Spleen (tissue), 11 donors: ENCODE data around the gene IGF1R. TPM values are rescaled to one million over a fixed set of nuclear protein-coding genes. Genes with fewer than 3 reads are reported as not detected.

Experiments
- DNase-seq: peaks from one replicate; pipeline ENCODE4 v3.0.0-alpha.2; 2020
- H3K27ac ChIP-seq, 8 donors: fragments of 200-600 bp; sonication (generic) in 7 of 8; 1 replicate in 4 of 8; 2 replicates in 4 of 8; pipeline versions ENCODE4 v1.5.0 to v1.8.0; 2016 to 2021; ENCODE audit warnings: inconsistent platforms in 4 of 8, mild to moderate bottlenecking in 4 of 8, moderate library complexity in 1 of 8
- H3K27me3 ChIP-seq, 7 donors: fragments of 200-600 bp; sonication (generic) in 6 of 7; replicated peaks in 1 of 7; 1 replicate in 4 of 7; 2 replicates in 3 of 7; pipeline versions ENCODE4 v1.5.0 to v1.8.0; 2016 to 2021; ENCODE audit warnings: inconsistent platforms in 3 of 7, mild to moderate bottlenecking in 1 of 7
- H3K36me3 ChIP-seq, 6 donors: fragments of 200-600 bp; sonication (generic) in 5 of 6; 1 replicate in 4 of 6; 2 replicates in 2 of 6; pipeline versions ENCODE4 v1.5.0 to v1.8.0; 2016 to 2021; ENCODE audit warnings: inconsistent platforms in 2 of 6
- H3K4me1 ChIP-seq, 6 donors: fragments of 200-600 bp; sonication (generic) in 5 of 6; 1 replicate in 3 of 6; 2 replicates in 3 of 6; pipeline versions ENCODE4 v1.5.0 to v1.8.0; 2016 to 2021; ENCODE audit warnings: inconsistent platforms in 3 of 6
- H3K4me3 ChIP-seq, 8 donors: fragments of 200-600 bp; sonication (generic) in 7 of 8; 1 replicate in 4 of 8; 2 replicates in 4 of 8; pipeline versions ENCODE4 v1.5.0 to v1.8.0; 2016 to 2021; ENCODE audit warnings: inconsistent platforms in 4 of 8, mild to moderate bottlenecking in 4 of 8, moderate library complexity in 2 of 8
- H3K9me3 ChIP-seq, 8 donors: fragments of 200-600 bp; sonication (generic) in 7 of 8; 1 replicate in 4 of 8; 2 replicates in 4 of 8; pipeline versions ENCODE4 v1.5.0 to v1.8.0; 2016 to 2021; ENCODE audit warnings: inconsistent platforms in 4 of 8
- CTCF ChIP-seq, 11 experiments: fragments of 200-600 bp in 7 of 11; fragments of 450-650 bp in 4 of 11; sonication (generic) in 4 of 11; IDR thresholded peaks in 8 of 11; conservative IDR thresholded peaks in 3 of 11; 1 replicate in 7 of 11; 2 replicates in 4 of 11; pipeline versions ENCODE4 v1.4.0 to v1.8.0; 2016 to 2021; ENCODE audit warnings: antibody characterized with exemption in 11 of 11, inconsistent platforms in 4 of 11, mild to moderate bottlenecking in 1 of 11
- POLR2A ChIP-seq, 3 donors: fragments of 450-650 bp; IDR thresholded peaks; one replicate each; pipeline ENCODE4 v1.5.1; 2017; ENCODE audit warnings: antibody characterized with exemption in 3 of 3, mild to moderate bottlenecking in 1 of 3
- POLR2AphosphoS5 ChIP-seq, 3 donors: sonication (generic); formaldehyde crosslinking; IDR thresholded peaks; one replicate each; pipeline ENCODE4 v1.5.1; 2017; ENCODE audit warnings: antibody characterized with exemption in 3 of 3
- WGBS, 5 donors: extraction: QIAGEN DNeasy Blood & Tissue Kit in 3 of 5; methylation state at CpG; one replicate each; pipeline versions ENCODE4 v1.1.5 to v1.1.7; 2013 to 2018; 5-methylcytosine and 5-hydroxymethylcytosine counted together
- intact Hi-C: fragments of 100-400 bp; cut with DNase I; formaldehyde crosslinking; loops from one replicate; pipeline ENCODE4 v1.15.0; 2023; ENCODE audit warnings: low total_unique reads
- polyA plus RNA-seq, 3 donors: library from polyadenylated mRNA; stranded (reverse); fragments of 200-250 nt; gene quantifications; one replicate each; pipeline ENCODE4 v1.2.1, GENCODE V29; 2013
- total RNA-seq, 7 donors: library from RNA; depleted of rRNA in 3 of 7; stranded (reverse); fragments of >200 nt in 3 of 7; fragmentation: NEBNext Ultra II Directional in 4 of 7; extraction: Animal tissue kit (Norgen Biotek cat#: 25700) in 4 of 7; gene quantifications; one replicate each; pipeline versions ENCODE4 v1.1.0 to v1.2.1, GENCODE V29; 2016 to 2021
- donor health status: healthy with polysubstance abuse.
- donor health status: DM: no; HTN: no; CAD: no; lungs with moderate emphysema.
- donor health status: DM: no; HTN: no; CAD: no.
- donor health status: Bipolar disorder and iron deficiency.
- donor health status: healthy.
- donor health status: DM: no; HTN: no; CAD: no.
- donor health status: DM: yes; HTN: yes; CAD: no.

Gene IGF1R
- total and polyA plus RNA-seq, 10 donors, result 1.1 to 104 (median 53.1) TPM

- DNase-seq, result no peak
- no peaks in the 10 kb centered on the region for H3K9me3 ChIP-seq
- H3K4me1 ChIP-seq, result peaks cover 0 to 5% (median 0%) of the 10 kb centered on the region in 6 donors
- WGBS, 5 donors, result 76 to 83% (median 81%) methylated on average over 8 of the region's 8 CpGs
- no peak overlapping the region for H3K4me3 ChIP-seq
- intact Hi-C loops, result no loop called here
- TF ChIP-seq POLR2A (IDR thresholded peaks at IDR 0.05), result no peak
- TF ChIP-seq CTCF (IDR thresholded peaks at IDR 0.05 in 8 of 11, conservative IDR thresholded peaks at IDR 0.05 in 3 of 11), result no peak
- no peak for TF ChIP-seq POLR2AphosphoS5 (IDR thresholded peaks at IDR 0.05)
- H3K36me3 ChIP-seq, result no peaks in the 10 kb centered on the region
- H3K27me3 ChIP-seq, result no peaks in the 10 kb centered on the region
- peak overlapping the region in 5 of 8 donors; percentile 12 to 61 (median 31) for H3K27ac ChIP-seq
These were observed 164.5 kb downstream of the IGF1R start for GRCh38 chr15:98812716-98813446.

- no peak for TF ChIP-seq CTCF (IDR thresholded peaks at IDR 0.05 in 8 of 11, conservative IDR thresholded peaks at IDR 0.05 in 3 of 11)
- TF ChIP-seq POLR2A (IDR thresholded peaks at IDR 0.05), result no peak
- TF ChIP-seq POLR2AphosphoS5 (IDR thresholded peaks at IDR 0.05), result no peak
- Histone ChIP-seq H3K4me1 (peaks cover 0 to 5% (median 0%) of the 10 kb centered on the region in 6 donors), H3K27me3 (no peaks in the 10 kb centered on the region), H3K36me3 (no peaks in the 10 kb centered on the region), H3K27ac (no peak overlapping the region), H3K4me3 (no peak overlapping the region), H3K9me3 (no peaks in the 10 kb centered on the region)
- DNase-seq, result no peak
- intact Hi-C loops, result no loop called here
- WGBS, 5 donors, result 79 to 95% (median 89%) methylated on average over 4 of the region's 4 CpGs
These were observed 165.6 kb downstream of the IGF1R start for GRCh38 chr15:98813951-98814350.

- Histone ChIP-seq H3K4me1 (peaks cover 0 to 5% (median 0%) of the 10 kb centered on the region in 6 donors), H3K4me3 (no peak overlapping the region), H3K36me3 (no peaks in the 10 kb centered on the region), H3K9me3 (peaks cover 0 to 6% (median 0%) of the 10 kb centered on the region in 8 donors), H3K27me3 (no peaks in the 10 kb centered on the region), H3K27ac (no peak overlapping the region)
- DNase-seq, result no peak
- TF ChIP-seq POLR2AphosphoS5 (IDR thresholded peaks at IDR 0.05) (no peak), CTCF (IDR thresholded peaks at IDR 0.05 in 8 of 11, conservative IDR thresholded peaks at IDR 0.05 in 3 of 11) (no peak), POLR2A (IDR thresholded peaks at IDR 0.05) (no peak)
- 86 to 97% (median 92%) methylated on average over 5 of the region's 5 CpGs for WGBS, 5 donors
- intact Hi-C loops, result no loop called here
These were observed 166.9 kb downstream of the IGF1R start for GRCh38 chr15:98815207-98815606.

- 69 to 93% (median 87%) methylated on average over 2 of the region's 2 CpGs for WGBS, 5 donors
- Histone ChIP-seq H3K9me3 (peaks cover 0 to 19% (median 0%) of the 10 kb centered on the region in 8 donors), H3K27me3 (no peaks in the 10 kb centered on the region), H3K4me3 (no peak overlapping the region), H3K27ac (no peak overlapping the region), H3K36me3 (no peaks in the 10 kb centered on the region), H3K4me1 (peaks cover 0 to 2% (median 0%) of the 10 kb centered on the region in 6 donors)
- DNase-seq, result no peak
- intact Hi-C loops, result no loop called here
- no peak for TF ChIP-seq POLR2A (IDR thresholded peaks at IDR 0.05)
- no peak for TF ChIP-seq POLR2AphosphoS5 (IDR thresholded peaks at IDR 0.05)
- no peak for TF ChIP-seq CTCF (IDR thresholded peaks at IDR 0.05 in 8 of 11, conservative IDR thresholded peaks at IDR 0.05 in 3 of 11)
These were observed 169.4 kb downstream of the IGF1R start for GRCh38 chr15:98817745-98818144.
